ENCODE data around the gene CREBRF. TPM values are rescaled to one million over a fixed set of nuclear protein-coding genes. Genes with fewer than 3 reads are reported as not detected.

The CREBRF gene
- total and polyA plus RNA-seq, 2 donors (not counting 1 experiment from before 2014, with no cell fraction given), result 29.7 to 89.7 TPM

DNA sequence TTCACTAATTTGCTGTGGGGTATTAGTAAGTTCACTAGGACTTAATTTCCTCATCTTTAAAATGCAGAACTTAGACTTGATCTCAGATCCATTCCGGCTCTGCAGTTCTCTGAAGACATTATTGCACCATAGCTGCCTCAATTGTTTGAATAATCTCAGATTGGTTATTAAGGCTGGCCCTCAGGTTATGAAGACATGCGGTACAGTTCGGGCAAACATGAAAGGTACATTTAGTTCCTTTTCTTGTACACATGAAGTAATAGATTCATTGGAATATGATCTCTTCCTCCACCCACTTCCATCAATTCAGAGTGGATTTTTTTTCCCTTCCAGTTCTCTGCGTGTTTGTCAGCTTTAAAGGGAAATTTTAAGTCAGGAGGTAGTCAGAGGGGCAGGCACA, 44.6 kb upstream of the CREBRF start:
- Mint-ChIP-seq H3K4me3 (no peak overlapping the region), H3K4me1 (peaks cover 54% of the 10 kb centered on the region), H3K9me3 (ENCODE audit: insufficient read depth) (no peaks in the 10 kb centered on the region), H3K27ac (no peak overlapping the region), H3K27me3 (no peaks in the 10 kb centered on the region)
- WGBS (ENCODE audit: insufficient coverage), result no CpG with 5 or more reads among the region's 4 CpGs
- TF ChIP-seq EZH2 (IDR thresholded peaks at IDR 0.05; ENCODE audit: borderline replicate concordance, insufficient read depth, low read depth, low read length, poor library complexity, severe bottlenecking), result no peak
- TF ChIP-seq, protein P1, sequence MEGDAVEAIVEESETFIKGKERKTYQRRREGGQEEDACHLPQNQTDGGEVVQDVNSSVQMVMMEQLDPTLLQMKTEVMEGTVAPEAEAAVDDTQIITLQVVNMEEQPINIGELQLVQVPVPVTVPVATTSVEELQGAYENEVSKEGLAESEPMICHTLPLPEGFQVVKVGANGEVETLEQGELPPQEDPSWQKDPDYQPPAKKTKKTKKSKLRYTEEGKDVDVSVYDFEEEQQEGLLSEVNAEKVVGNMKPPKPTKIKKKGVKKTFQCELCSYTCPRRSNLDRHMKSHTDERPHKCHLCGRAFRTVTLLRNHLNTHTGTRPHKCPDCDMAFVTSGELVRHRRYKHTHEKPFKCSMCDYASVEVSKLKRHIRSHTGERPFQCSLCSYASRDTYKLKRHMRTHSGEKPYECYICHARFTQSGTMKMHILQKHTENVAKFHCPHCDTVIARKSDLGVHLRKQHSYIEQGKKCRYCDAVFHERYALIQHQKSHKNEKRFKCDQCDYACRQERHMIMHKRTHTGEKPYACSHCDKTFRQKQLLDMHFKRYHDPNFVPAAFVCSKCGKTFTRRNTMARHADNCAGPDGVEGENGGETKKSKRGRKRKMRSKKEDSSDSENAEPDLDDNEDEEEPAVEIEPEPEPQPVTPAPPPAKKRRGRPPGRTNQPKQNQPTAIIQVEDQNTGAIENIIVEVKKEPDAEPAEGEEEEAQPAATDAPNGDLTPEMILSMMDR (IDR thresholded peaks at IDR 0.05), result no peak
- ChIA-PET CTCF (interaction anchor here (0.7 kb wide), 1 partner anchor 1273 kb away, joined by 3 read pairs; no protein-coding TSS in a partner anchor), POLR2A (interaction anchor here (0.7 kb wide), 1 partner anchor 37 kb away, joined by 3 read pairs; no protein-coding TSS in a partner anchor)
- no peaks in the 10 kb centered on the region for H3K9me3 ChIP-seq (ENCODE audit: control extremely low read depth in 1 of 3, control insufficient read depth in 2 of 3, insufficient read depth in 1 of 3, low read length in 2 of 3)
- peaks cover 0 to 8% of the 10 kb centered on the region in 2 experiments for H3K36me3 ChIP-seq (replicated peaks in 1 of 2; ENCODE audit: control extremely low read depth in 1 of 2, control insufficient read depth in 1 of 2, extremely low read depth in 1 of 2, insufficient read depth in 2 of 2, low read length in 1 of 2)
- H3K4me3 ChIP-seq (ENCODE audit: control extremely low read depth in 1 of 5, extremely low read depth in 1 of 5, insufficient read depth in 1 of 5, low read depth in 2 of 5, low read length in 4 of 5), result no peak overlapping the region
- no peak overlapping the region for H2AFZ ChIP-seq (ENCODE audit: insufficient read depth, low read depth, low read length, poor library complexity, severe bottlenecking)
- H3K27me3 ChIP-seq (replicated peaks in 1 of 4; ENCODE audit: control extremely low read depth in 1 of 4, control insufficient read depth in 3 of 4, insufficient read depth in 4 of 4, low read length in 3 of 4), result no peaks in the 10 kb centered on the region
- H3K27ac ChIP-seq (ENCODE audit: low read length in 2 of 2), result no peak overlapping the region
- H3K4me1 ChIP-seq (ENCODE audit: control insufficient read depth in 2 of 2, insufficient read depth in 2 of 2, low read length in 2 of 2), result peaks cover 3 to 14% of the 10 kb centered on the region in 2 donors
- ATAC-seq (ENCODE audit: low read depth), result no peak
- H3K9ac ChIP-seq (ENCODE audit: low read length), result no peak overlapping the region
- intact Hi-C loops (cut with micrococcal nuclease), result no loop called here
- no peak for DNase-seq
- H3K79me2 ChIP-seq (ENCODE audit: control insufficient read depth, insufficient read depth, low read length), result peaks cover 98% of the 10 kb centered on the region
- no peak overlapping the region for H3K4me2 ChIP-seq (replicated peaks; ENCODE audit: low read depth, low read length, poor library complexity, severe bottlenecking)
- H4K20me1 ChIP-seq (ENCODE audit: control insufficient read depth, insufficient read depth, low read length, poor library complexity, severe bottlenecking), result peaks cover 86% of the 10 kb centered on the region

DNA sequence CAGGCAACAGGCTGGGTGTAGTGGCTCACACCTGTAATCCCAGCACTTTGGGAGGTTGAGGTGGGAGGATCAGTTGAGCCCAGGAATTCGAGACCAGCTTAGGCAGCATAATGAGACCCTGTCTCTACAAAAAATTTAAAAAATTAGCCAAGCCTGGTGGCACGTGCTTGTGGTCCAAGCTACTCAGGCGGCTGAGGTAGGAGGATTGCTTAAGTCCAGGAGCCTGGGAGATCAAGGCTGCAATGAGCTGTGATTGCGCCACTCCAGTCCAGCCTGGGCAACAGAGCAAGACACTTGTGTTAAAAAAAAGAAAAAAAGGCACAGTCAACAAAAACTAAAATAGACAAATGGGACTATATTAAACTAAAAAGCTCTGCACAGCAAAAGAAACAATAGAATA, 43.3 kb upstream of the CREBRF start:
- Mint-ChIP-seq H3K9me3 (ENCODE audit: insufficient read depth) (no peaks in the 10 kb centered on the region), H3K27ac (no peak overlapping the region), H3K4me1 (peaks cover 51% of the 10 kb centered on the region), H3K27me3 (no peaks in the 10 kb centered on the region), H3K4me3 (no peak overlapping the region)
- ATAC-seq (ENCODE audit: low read depth) (no peak), DNase-seq (no peak)
- Histone ChIP-seq H3K9me3 (ENCODE audit: control extremely low read depth in 1 of 3, control insufficient read depth in 2 of 3, insufficient read depth in 1 of 3, low read length in 2 of 3) (no peaks in the 10 kb centered on the region), H3K9ac (ENCODE audit: low read length) (no peak overlapping the region), H3K36me3 (replicated peaks in 1 of 2; ENCODE audit: control extremely low read depth in 1 of 2, control insufficient read depth in 1 of 2, extremely low read depth in 1 of 2, insufficient read depth in 2 of 2, low read length in 1 of 2) (peaks cover 0 to 8% of the 10 kb centered on the region in 2 experiments), H3K4me3 (ENCODE audit: control extremely low read depth in 1 of 5, extremely low read depth in 1 of 5, insufficient read depth in 1 of 5, low read depth in 2 of 5, low read length in 4 of 5) (no peak overlapping the region), H2AFZ (ENCODE audit: insufficient read depth, low read depth, low read length, poor library complexity, severe bottlenecking) (no peak overlapping the region), H3K27ac (ENCODE audit: low read length in 2 of 2) (no peak overlapping the region), H3K79me2 (ENCODE audit: control insufficient read depth, insufficient read depth, low read length) (peaks cover 97% of the 10 kb centered on the region), H3K4me2 (replicated peaks; ENCODE audit: low read depth, low read length, poor library complexity, severe bottlenecking) (no peak overlapping the region), H3K27me3 (replicated peaks in 1 of 4; ENCODE audit: control extremely low read depth in 1 of 4, control insufficient read depth in 3 of 4, insufficient read depth in 4 of 4, low read length in 3 of 4) (no peaks in the 10 kb centered on the region), H3K4me1 (ENCODE audit: control insufficient read depth in 2 of 2, insufficient read depth in 2 of 2, low read length in 2 of 2) (peaks cover 3 to 14% of the 10 kb centered on the region in 2 donors), H4K20me1 (ENCODE audit: control insufficient read depth, insufficient read depth, low read length, poor library complexity, severe bottlenecking) (peaks cover 80% of the 10 kb centered on the region)
- no CpG with 5 or more reads among the region's 4 CpGs for WGBS (ENCODE audit: insufficient coverage)
- POLR2A ChIA-PET, result interaction anchor here (0.6 kb wide), 1 partner anchor 22 kb away, joined by 4 read pairs; no protein-coding TSS in a partner anchor
- intact Hi-C loops (cut with micrococcal nuclease), result no loop called here
- CTCF ChIA-PET, result interaction anchor here (0.7 to 0.8 kb wide), 2 partner anchors 47 to 298 kb away, joined by 3 read pairs; no protein-coding TSS in a partner anchor
- TF ChIP-seq, protein P1 (IDR thresholded peaks at IDR 0.05), result no peak
- no peak for TF ChIP-seq EZH2 (IDR thresholded peaks at IDR 0.05; ENCODE audit: borderline replicate concordance, insufficient read depth, low read depth, low read length, poor library complexity, severe bottlenecking)

Data from B cell (primary cell).